Colonic mucosa (tissue), 4 donors: ENCODE data around the gene MYLK. TPM values are rescaled to one million over a fixed set of nuclear protein-coding genes. Genes with fewer than 3 reads are reported as not detected.
"Not testable (repeated sequence)": the region's sequence is repeated elsewhere in the genome, so short reads cannot be mapped to it uniquely, and the experiment has no call there.

Source experiments
- DNase-seq: peaks from one replicate; pipeline ENCODE4 v3.0.0-alpha.2; 2020
- H3K27ac ChIP-seq: fragments of 200-600 bp; one replicate; pipeline ENCODE4 v1.8.0; 2021
- H3K27me3 ChIP-seq: fragments of 200-600 bp; one replicate; pipeline ENCODE4 v1.8.0; 2021
- H3K36me3 ChIP-seq: fragments of 200-600 bp; one replicate; pipeline ENCODE4 v1.8.0; 2021
- H3K4me1 ChIP-seq: fragments of 200-600 bp; one replicate; pipeline ENCODE4 v1.8.0; 2021; ENCODE audit warnings: mild to moderate bottlenecking
- H3K4me3 ChIP-seq: fragments of 200-600 bp; one replicate; pipeline ENCODE4 v1.8.0; 2021
- H3K9ac ChIP-seq, 2 donors: one replicate each; pipeline ENCODE4 v1.7.0; 2013; ENCODE audit warnings: control low read depth in 2 of 2, low read depth in 2 of 2, low read length in 2 of 2
- H3K9me3 ChIP-seq: fragments of 200-600 bp; one replicate; pipeline ENCODE4 v1.8.0; 2021
- CTCF ChIP-seq: fragments of 200-600 bp; IDR thresholded peaks from one replicate; pipeline ENCODE4 v1.8.0; 2022; ENCODE audit warnings: antibody characterized with exemption, mild to moderate bottlenecking
- intact Hi-C: fragments of 100-400 bp; cut with DNase I; formaldehyde crosslinking; loops from one replicate; pipeline ENCODE4 v1.14.1; 2022
- total RNA-seq, 2 donors: library from RNA; stranded (reverse); fragmentation: NEBNext Ultra II Directional in 1 of 2; extraction: Animal tissue kit (Norgen Biotek cat#: 25700) in 1 of 2; gene quantifications; one replicate each; pipeline ENCODE4 v1.2.1, GENCODE V29; 2021
- donor health status: healthy.
- donor health status: DM: no; HTN: no; CAD: no.
- donor health status: DM: no; HTN: no; CAD: no.

The MYLK gene
- total RNA-seq, 2 donors from 2014 or later = 58.8 to 267 TPM

GRCh38 chr3:123740391-123740822 lies 143.7 kb downstream of the MYLK start:
- Histone ChIP-seq H3K9me3 (no peaks in the 10 kb centered on the region), H3K9ac (no peak overlapping the region), H3K4me1 (no peaks in the 10 kb centered on the region)

GRCh38 chr3:123739754-123740153 lies 144.4 kb downstream of the MYLK start:
- Histone ChIP-seq H3K9me3 (no peaks in the 10 kb centered on the region), H3K36me3 (no peaks in the 10 kb centered on the region), H3K27ac (peak overlapping the region; percentile 77), H3K4me1 (no peaks in the 10 kb centered on the region), H3K9ac (no peak overlapping the region), H3K27me3 (no peaks in the 10 kb centered on the region), H3K4me3 (no peak overlapping the region)
- TF ChIP-seq CTCF = no peak
- intact Hi-C loops = no loop called here
- DNase-seq = no peak

More at GRCh38 chr3:123740391-123740822, 143.7 kb downstream of the MYLK start:
- intact Hi-C loops = no loop called here
- Histone ChIP-seq H3K36me3 (no peaks in the 10 kb centered on the region), H3K27ac (peak overlapping the region; percentile 77), H3K27me3 (no peaks in the 10 kb centered on the region), H3K4me3 (no peak overlapping the region)
- no peak for TF ChIP-seq CTCF
- DNase-seq = no peak

GRCh38 chr3:123739106-123739505 lies 145.0 kb downstream of the MYLK start:
- Histone ChIP-seq H3K9ac (no peak overlapping the region), H3K27ac (peak overlapping the region; percentile 77), H3K36me3 (no peaks in the 10 kb centered on the region), H3K4me3 (no peak overlapping the region), H3K4me1 (no peaks in the 10 kb centered on the region), H3K9me3 (no peaks in the 10 kb centered on the region), H3K27me3 (no peaks in the 10 kb centered on the region)
- TF ChIP-seq CTCF = no peak
- intact Hi-C loops = no loop called here
- DNase-seq = no peak

- H3K27ac ChIP-seq, H3K36me3 ChIP-seq, H3K9ac ChIP-seq, H3K4me3 ChIP-seq, DNase-seq, H3K4me1 ChIP-seq, H3K27me3 ChIP-seq, H3K9me3 ChIP-seq, intact Hi-C loops: not testable (repeated sequence)
Observed at GRCh38 chr3:123738522-123738921, 145.6 kb downstream of the MYLK start.

GRCh38 chr3:123737168-123737567 lies 147.0 kb downstream of the MYLK start:
- H3K4me3 ChIP-seq = no peak overlapping the region
- no peaks in the 10 kb centered on the region for H3K27me3 ChIP-seq
- TF ChIP-seq CTCF = no peak
- H3K36me3 ChIP-seq = no peaks in the 10 kb centered on the region
- no peaks in the 10 kb centered on the region for H3K4me1 ChIP-seq
- no peak overlapping the region for H3K9ac ChIP-seq
- H3K9me3 ChIP-seq = no peaks in the 10 kb centered on the region
- no peak overlapping the region for H3K27ac ChIP-seq
- DNase-seq = no peak
- intact Hi-C loops = no loop called here

GRCh38 chr3:123735456-123735855 lies 148.7 kb downstream of the MYLK start:
- TF ChIP-seq CTCF = no peak
- intact Hi-C loops = no loop called here

More at GRCh38 chr3:123735456-123735855, 148.7 kb downstream of the MYLK start:
- Histone ChIP-seq H3K4me1 (no peaks in the 10 kb centered on the region), H3K9me3 (no peaks in the 10 kb centered on the region), H3K27me3 (no peaks in the 10 kb centered on the region), H3K4me3 (no peak overlapping the region), H3K9ac (no peak overlapping the region), H3K36me3 (no peaks in the 10 kb centered on the region), H3K27ac (no peak overlapping the region)
- DNase-seq = no peak
